ENCODE results near the gene RALY.
"Not testable (repeated sequence)": the region's sequence is repeated elsewhere in the genome, so short reads cannot be mapped to it uniquely, and the experiment has no call there.

Gene RALY

GRCh38 chr20:34111702-34112599 lies 118.2 kb downstream of the RALY start, which contains the start of gene EIF2S2:
TSS of gene EIF2S2 (minus strand) at chr20:34112243. CDS start at chr20:34112110, 133 bp downstream.
- DNase-seq, result peak; percentile 97 to 98

- DNase-seq, result no peak
Observed at GRCh38 chr20:34112600-34113101, 118.9 kb downstream of the RALY start.

- DNase-seq, result no peak
Observed at GRCh38 chr20:34114809-34115208, 121.1 kb downstream of the RALY start.

- DNase-seq, result no peak
Observed at GRCh38 chr20:34115232-34115631, 121.5 kb downstream of the RALY start.

- DNase-seq, result no peak
Observed at GRCh38 chr20:34120213-34120612, 126.5 kb downstream of the RALY start.

GRCh38 chr20:34122274-34122980 lies 128.7 kb downstream of the RALY start:
- no peak for DNase-seq

- no peak for DNase-seq
Observed at GRCh38 chr20:34123309-34123708, 129.6 kb downstream of the RALY start.

GRCh38 chr20:34124469-34125249 lies 130.9 kb downstream of the RALY start:
- no peak for DNase-seq

GRCh38 chr20:34127792-34128191 lies 134.1 kb downstream of the RALY start:
- DNase-seq, result no peak

- DNase-seq, result peak; percentile 53 to 63
Observed at GRCh38 chr20:34129518-34130162, 135.9 kb downstream of the RALY start.

GRCh38 chr20:34131491-34131890 lies 137.8 kb downstream of the RALY start:
- DNase-seq, result no peak

- DNase-seq, result not testable (repeated sequence)
Observed at GRCh38 chr20:34132491-34132890, 138.8 kb downstream of the RALY start.

GRCh38 chr20:34132943-34133342 lies 139.2 kb downstream of the RALY start:
- not testable (repeated sequence) for DNase-seq

GRCh38 chr20:34133365-34133860 lies 139.7 kb downstream of the RALY start:
- DNase-seq, result not testable (repeated sequence)
